Stimulated activated CD8-positive, alpha-beta memory T cell treated with anti-CD3 and anti-CD28 coated beads, Interleukin-7, amount 100 ng/mL, for 24 hours (primary cell): Measurements from ENCODE around the gene CAMTA1.
"Not testable (repeated sequence)": the region's sequence is repeated elsewhere in the genome, so short reads cannot be mapped to it uniquely, and the experiment has no call there.

Experiments
- DNase-seq: peaks from one replicate; pipeline ENCODE4 v3.0.0-alpha.2; 2020; ENCODE audit warnings: low read depth

CAMTA1 gene

DNA sequence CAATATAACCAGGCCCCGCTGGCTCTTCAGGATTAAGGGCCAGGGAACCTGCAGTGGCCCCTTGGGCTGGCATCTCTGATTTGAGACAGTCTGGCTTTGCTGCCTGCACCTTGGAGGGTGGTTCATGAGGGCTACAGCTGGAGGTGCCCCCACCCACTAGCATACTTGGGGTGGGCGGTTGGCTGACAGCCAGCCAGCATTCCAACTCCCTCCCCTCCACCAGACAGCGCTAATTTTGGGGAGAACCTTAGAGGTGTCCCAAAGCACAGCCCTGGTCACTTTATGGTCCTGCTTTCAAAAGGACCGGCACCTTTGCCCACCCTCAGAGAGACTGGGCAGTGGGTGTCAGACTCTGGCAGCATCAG lies 805.2 kb downstream of the CAMTA1 start:
- DNase-seq, result no peak

DNA sequence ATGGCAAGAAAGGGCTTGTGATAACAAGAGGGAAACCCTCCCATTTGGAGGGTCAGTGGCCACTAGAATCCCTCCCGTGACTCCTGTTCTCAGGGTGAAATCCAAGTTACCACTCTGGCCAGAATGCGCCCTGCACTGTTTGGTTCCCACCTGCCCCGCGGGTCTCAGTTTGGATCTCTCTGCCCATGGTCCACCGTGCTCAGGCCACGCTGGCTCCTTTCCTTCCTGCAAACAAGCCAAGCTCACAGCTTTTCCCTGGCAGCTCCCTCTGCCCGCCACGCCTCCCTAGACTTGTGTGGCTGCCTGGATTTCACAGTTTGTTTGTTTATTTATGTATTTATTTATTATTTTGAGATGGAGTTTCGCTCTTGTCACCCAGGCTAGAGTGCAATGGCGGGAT lies 806.3 kb downstream of the CAMTA1 start:
- DNase-seq, result no peak

- no peak for DNase-seq
Observed at GRCh38 chr1:7592120-7592798, 807.0 kb downstream of the CAMTA1 start.

GRCh38 chr1:7594002-7594713 lies 808.9 kb downstream of the CAMTA1 start:
- no peak for DNase-seq

GRCh38 chr1:7594714-7595295 lies 809.6 kb downstream of the CAMTA1 start:
- no peak for DNase-seq

- DNase-seq, result no peak
Observed at GRCh38 chr1:7595336-7595735, 810.1 kb downstream of the CAMTA1 start.

DNA sequence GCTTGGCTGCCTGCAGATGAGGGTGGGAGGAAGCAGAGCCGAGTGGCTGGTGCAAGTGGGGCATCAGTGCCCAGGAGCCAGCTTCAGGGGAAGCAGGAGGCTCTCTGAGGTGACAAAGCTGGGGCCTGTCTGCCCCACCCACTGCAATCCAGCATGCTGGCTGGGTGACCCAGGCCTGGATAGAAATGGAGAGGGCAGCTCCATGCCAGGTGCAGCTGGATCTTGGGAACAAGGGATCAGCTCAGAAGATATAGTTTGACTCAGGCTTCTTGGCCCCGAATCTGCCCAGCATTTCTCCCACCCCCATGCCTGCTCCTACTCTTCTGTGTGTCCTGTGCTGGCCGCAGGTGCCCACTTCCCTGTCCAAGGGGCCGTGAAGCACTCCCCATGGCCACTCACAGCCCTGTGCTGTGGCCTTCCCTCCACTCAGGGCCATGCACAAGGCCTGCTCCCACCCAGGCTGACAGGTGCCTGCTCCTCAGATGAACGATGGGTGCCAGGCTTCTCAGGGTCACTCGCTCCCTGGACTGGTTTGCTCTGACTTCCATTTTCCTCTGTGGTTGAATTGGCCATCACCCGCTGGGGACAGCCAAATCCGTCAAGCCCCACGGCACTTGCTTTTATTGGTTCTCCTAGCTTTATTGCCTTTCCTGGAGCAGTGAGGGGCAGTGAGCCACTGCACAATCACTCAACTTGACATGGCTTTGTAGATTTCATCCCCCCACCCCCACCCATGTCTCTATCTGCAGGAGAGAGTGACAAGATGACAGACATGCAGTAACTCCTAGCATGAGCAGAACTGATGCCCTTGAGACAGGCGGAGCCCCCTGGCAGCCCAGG lies 811.1 kb downstream of the CAMTA1 start:
- DNase-seq, result no peak

- not testable (repeated sequence) for DNase-seq
Observed at GRCh38 chr1:7598058-7598457, 812.8 kb downstream of the CAMTA1 start.

- not testable (repeated sequence) for DNase-seq
Observed at GRCh38 chr1:7604906-7605305, 819.7 kb downstream of the CAMTA1 start.

- no peak for DNase-seq
Observed at GRCh38 chr1:7606096-7606495, 820.8 kb downstream of the CAMTA1 start.

DNA sequence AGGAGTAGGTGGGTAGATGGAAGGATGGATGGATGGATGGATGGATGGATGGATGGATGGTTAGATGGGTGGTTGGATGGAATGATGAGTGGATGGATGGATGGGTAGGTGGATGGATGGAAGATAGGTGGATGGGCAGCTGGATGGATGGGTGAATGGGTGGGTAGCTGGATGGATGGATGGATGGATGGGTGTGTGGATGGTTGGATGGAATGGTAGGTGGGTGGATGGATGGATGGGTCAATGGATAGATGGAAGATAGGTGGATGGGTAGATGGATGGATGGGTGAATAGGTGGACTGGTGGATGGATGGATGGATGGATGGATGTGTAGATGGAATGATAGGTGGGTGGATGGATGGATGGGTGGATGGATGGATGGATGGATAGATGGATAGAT lies 821.8 kb downstream of the CAMTA1 start:
- DNase-seq, result no peak

GRCh38 chr1:7608628-7609305 lies 823.5 kb downstream of the CAMTA1 start:
- no peak for DNase-seq

- no peak for DNase-seq
Observed at GRCh38 chr1:7609311-7609994, 824.2 kb downstream of the CAMTA1 start.

DNA sequence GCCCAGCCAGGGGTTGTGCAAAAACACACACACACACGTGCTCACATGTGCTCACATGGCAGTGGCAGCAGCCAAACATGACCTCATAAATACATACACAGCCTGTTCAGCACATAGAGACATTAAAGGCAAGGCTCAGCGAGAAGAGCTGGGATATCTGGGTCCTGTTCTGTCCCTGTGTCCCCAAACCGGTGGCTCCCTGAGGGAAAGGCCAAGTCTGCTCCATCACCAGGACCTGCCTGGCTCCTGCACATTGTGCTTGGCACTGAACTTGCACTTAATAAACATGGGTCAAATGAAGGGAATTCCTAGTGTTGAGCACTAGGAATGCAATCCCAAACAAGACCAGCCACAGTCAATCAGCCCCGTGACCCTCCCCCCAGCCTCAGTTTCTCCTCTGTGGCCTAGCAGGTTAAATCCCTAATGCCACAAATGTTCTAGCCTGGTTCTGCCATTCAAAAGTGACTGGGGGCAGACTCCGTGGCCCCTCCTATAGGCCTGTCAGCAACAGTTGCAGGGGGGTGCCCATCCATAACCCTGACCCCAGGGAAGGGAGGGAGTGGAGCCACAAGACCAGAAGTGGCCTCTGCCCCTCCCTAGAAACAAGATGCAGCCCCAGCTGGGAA lies 825.0 kb downstream of the CAMTA1 start:
- DNase-seq, result no peak

GRCh38 chr1:7610936-7611335 lies 825.7 kb downstream of the CAMTA1 start:
- DNase-seq, result no peak

- DNase-seq, result no peak
Observed at GRCh38 chr1:7611421-7612010, 826.3 kb downstream of the CAMTA1 start.

DNA sequence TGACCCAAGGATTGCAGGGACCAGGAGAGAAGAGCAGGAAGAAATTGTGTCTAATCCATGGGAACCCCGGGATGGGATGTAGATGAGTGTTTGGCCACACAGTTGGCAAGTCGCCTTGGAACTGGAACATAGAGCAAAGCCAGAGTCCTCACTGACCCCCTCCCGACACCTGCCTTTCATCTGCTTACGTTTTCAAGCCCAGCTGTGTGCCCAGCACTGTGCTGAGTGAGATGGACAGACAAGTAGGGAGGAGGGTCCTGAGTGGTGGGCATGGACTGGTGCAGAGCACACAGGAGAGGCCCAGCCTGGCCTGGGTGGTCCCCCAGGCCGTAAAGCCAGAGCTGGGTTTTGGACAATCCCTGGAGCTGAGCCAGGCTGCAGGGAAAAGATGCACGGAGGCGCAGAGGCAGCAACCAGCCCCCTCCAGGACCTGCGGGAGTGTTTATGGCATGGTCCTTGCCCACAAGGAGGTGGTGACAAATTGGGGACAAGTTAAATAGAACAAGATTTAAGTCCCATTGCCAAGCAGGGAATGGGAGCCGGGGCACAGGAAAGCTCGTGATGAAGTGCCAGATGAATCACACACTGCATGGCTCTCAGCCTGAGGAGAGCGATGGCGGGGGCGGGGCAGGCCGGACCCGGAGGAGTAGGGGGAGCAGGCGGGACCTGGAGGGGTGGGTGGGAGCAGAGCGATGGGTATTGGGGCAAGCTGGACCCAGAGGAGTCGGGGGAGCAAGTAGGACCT lies 828.0 kb downstream of the CAMTA1 start:
- DNase-seq, result no peak

GRCh38 chr1:7613851-7614205 lies 828.6 kb downstream of the CAMTA1 start:
- DNase-seq, result no peak

DNA sequence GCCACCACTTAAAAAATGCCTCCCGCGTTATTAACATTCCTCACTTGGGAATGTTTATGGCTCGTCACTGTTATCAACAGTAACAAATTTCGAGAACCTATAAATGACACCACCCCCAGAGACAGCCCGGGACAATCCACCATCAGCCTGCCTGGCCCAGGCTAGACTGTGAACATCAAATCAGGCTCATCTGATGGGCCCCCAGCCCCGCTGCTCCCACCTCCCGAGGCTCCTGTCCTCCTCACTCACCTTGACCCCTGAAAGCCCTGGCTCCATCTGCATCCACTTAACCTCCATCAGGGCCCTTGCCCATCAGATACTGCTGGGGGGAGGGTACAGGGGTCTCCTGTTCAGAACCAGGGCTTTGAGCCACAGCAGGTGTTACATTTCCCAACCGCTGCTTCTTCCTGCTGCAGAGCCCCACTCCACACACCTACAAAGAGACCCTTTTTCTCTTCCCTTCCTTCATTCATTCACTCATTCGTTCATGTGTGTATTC lies 829.4 kb downstream of the CAMTA1 start:
- no peak for DNase-seq

- no peak for DNase-seq
Observed at GRCh38 chr1:7615138-7615537, 829.9 kb downstream of the CAMTA1 start.
